ENCODE results near the gene CRYZ.

CRYZ gene

GRCh38 chr1:74729741-74730478, 2.9 kb downstream of the CRYZ start:
- DNase-seq: peak; percentile 87

- no peak for DNase-seq
Observed at GRCh38 chr1:74728736-74729135, 4.1 kb downstream of the CRYZ start.

GRCh38 chr1:74726063-74726462, 6.8 kb downstream of the CRYZ start:
- DNase-seq: no peak

GRCh38 chr1:74717626-74718025, 15.2 kb downstream of the CRYZ start:
- DNase-seq: no peak

GRCh38 chr1:74716822-74717221, 16.0 kb downstream of the CRYZ start:
- DNase-seq: no peak

- no peak for DNase-seq
Observed at GRCh38 chr1:74715806-74716205, 17.0 kb downstream of the CRYZ start.

- DNase-seq: no peak
Observed at GRCh38 chr1:74715236-74715502, 17.7 kb downstream of the CRYZ start.

GRCh38 chr1:74714429-74715235, 18.2 kb downstream of the CRYZ start:
- no peak for DNase-seq

- peak; percentile 69 for DNase-seq
Observed at GRCh38 chr1:74713849-74714248, 19.0 kb downstream of the CRYZ start.

- DNase-seq: no peak
Observed at GRCh38 chr1:74712881-74713280, 20.0 kb downstream of the CRYZ start.

- no peak for DNase-seq
Observed at GRCh38 chr1:74703386-74704182, 29.3 kb downstream of the CRYZ start.

- DNase-seq: no peak
Observed at GRCh38 chr1:74699331-74699730, 33.5 kb downstream of the CRYZ start.

GRCh38 chr1:74697832-74698231, 35.0 kb downstream of the CRYZ start:
- DNase-seq: no peak

GRCh38 chr1:74693473-74693872, 39.4 kb downstream of the CRYZ start:
- DNase-seq: no peak

GRCh38 chr1:74690909-74691308, 41.9 kb downstream of the CRYZ start:
- no peak for DNase-seq

- DNase-seq: no peak
Observed at GRCh38 chr1:74690364-74690696, 42.5 kb downstream of the CRYZ start.

GRCh38 chr1:74689621-74690363, 43.1 kb downstream of the CRYZ start:
- peak; percentile 55 for DNase-seq

GRCh38 chr1:74686928-74687327, 45.9 kb downstream of the CRYZ start:
- DNase-seq: no peak

GRCh38 chr1:74684301-74684700, 48.5 kb downstream of the CRYZ start:
- DNase-seq: no peak

GRCh38 chr1:74683656-74684055, 49.2 kb downstream of the CRYZ start:
- no peak for DNase-seq

- no peak for DNase-seq
Observed at GRCh38 chr1:74681851-74682250, 51.0 kb downstream of the CRYZ start.

GRCh38 chr1:74681449-74681848, 51.4 kb downstream of the CRYZ start:
- no peak for DNase-seq

GRCh38 chr1:74681001-74681400, 51.8 kb downstream of the CRYZ start:
- no peak for DNase-seq

All from islet precursor cell (in vitro differentiated cells).